Activated CD4-positive, alpha-beta T cell treated with anti-CD3 and anti-CD28 coated beads for 24 hours (primary cell): ENCODE measurements around the gene UGT1A6.
"Not testable (repeated sequence)": the region's sequence is repeated elsewhere in the genome, so short reads cannot be mapped to it uniquely, and the experiment has no call there.

Experiments
- DNase-seq, 2 donors: peaks; one replicate each; pipeline ENCODE4 v3.0.0-alpha.2; 2020; ENCODE audit warnings: low read depth in 2 of 2

UGT1A6 gene

GRCh38 chr2:233728723-233729301, 36.1 kb downstream of the UGT1A6 start, which contains the start of gene UGT1A3:
TSS of gene UGT1A3 (plus strand) at chr2:233729042. CDS start at chr2:233729127, 85 bp downstream.
- DNase-seq, result no peak

GRCh38 chr2:233736868-233737653, 44.4 kb downstream of the UGT1A6 start:
- not testable (repeated sequence) for DNase-seq

GRCh38 chr2:233740870-233741269, 48.2 kb downstream of the UGT1A6 start:
- DNase-seq, result no peak

GRCh38 chr2:233743464-233744259, 51.0 kb downstream of the UGT1A6 start:
- no peak for DNase-seq

GRCh38 chr2:233745073-233745755, 52.5 kb downstream of the UGT1A6 start:
- DNase-seq, result no peak

GRCh38 chr2:233745838-233746237, 53.1 kb downstream of the UGT1A6 start:
- DNase-seq, result not testable (repeated sequence)

GRCh38 chr2:233746475-233747282, 54.0 kb downstream of the UGT1A6 start:
- DNase-seq, result no peak

- DNase-seq, result no peak
Measured at GRCh38 chr2:233747283-233747544, 54.5 kb downstream of the UGT1A6 start.

GRCh38 chr2:233750689-233751088, 58.0 kb downstream of the UGT1A6 start:
- DNase-seq, result not testable (repeated sequence)

- not testable (repeated sequence) for DNase-seq
Measured at GRCh38 chr2:233751212-233752009, 58.7 kb downstream of the UGT1A6 start.

- no peak for DNase-seq
Measured at GRCh38 chr2:233754872-233755611, 62.4 kb downstream of the UGT1A6 start.

- no peak for DNase-seq
Measured at GRCh38 chr2:233756429-233757081, 63.9 kb downstream of the UGT1A6 start.

GRCh38 chr2:233758141-233758540, 65.5 kb downstream of the UGT1A6 start:
- no peak for DNase-seq

- no peak for DNase-seq
Measured at GRCh38 chr2:233758849-233759248, 66.2 kb downstream of the UGT1A6 start.

GRCh38 chr2:233760043-233760442, 67.4 kb downstream of the UGT1A6 start, which contains the start of gene UGT1A1:
TSS of gene UGT1A1 (plus strand) at chr2:233760270. CDS start at chr2:233760288, 18 bp downstream.
- no peak for DNase-seq

GRCh38 chr2:233761040-233761769, 68.5 kb downstream of the UGT1A6 start:
- DNase-seq, result no peak

- DNase-seq, result no peak
Measured at GRCh38 chr2:233764264-233764663, 71.6 kb downstream of the UGT1A6 start.

- DNase-seq, result no peak
Measured at GRCh38 chr2:233764761-233765160, 72.1 kb downstream of the UGT1A6 start.
